HepG2 (cell line): ENCODE results near the gene NUDT22. TPM values are rescaled to one million over a fixed set of nuclear protein-coding genes. Genes with fewer than 3 reads are reported as not detected.

Experiments
- ATAC-seq: fragments of 200-7000 bp; cut with Tn5 transposase; 3 replicates; pipeline ENCODE4 v1.9.1; 2020; ENCODE audit warnings: mild to moderate bottlenecking, moderate library complexity
- BruUV-seq: library from RNA; stranded (reverse); fragments of 400-500 nt; replicated peaks from 2 replicates; lab custom pipeline; 2021; lab: Mats Ljungman, UMichigan
- CTCF ChIA-PET: fragments of 300-600 bp; formaldehyde crosslinking; extraction: SDS; loops from one replicate; lab custom pipeline; 2021; ENCODE audit warnings: low total read pairs, inconsistent platforms, low intra/inter-chr PET ratio; lab: Yijun Ruan, JAX
- POLR2A ChIA-PET: fragments of 350-600 bp; sonication (Branson Sonifier 250); formaldehyde crosslinking; loops from one replicate; lab custom pipeline; 2020; ENCODE audit warnings: antibody characterized with exemption, inconsistent platforms; lab: Yijun Ruan, JAX
- DNase-seq: peaks from one replicate; pipeline ENCODE4 v3.0.0-alpha.2; 2015; ENCODE audit warnings: low spot score
- FAIRE-seq: peaks from 3 replicates; lab custom pipeline; 2011; peaks lifted over from hg19 to GRCh38; lab: Jason Lieb, UNC
- H2AFZ ChIP-seq: one replicate; pipeline ENCODE4 v1.6.1; 2011; ENCODE audit warnings: low read length, inconsistent platforms
- H3K27ac ChIP-seq: fragments of 300-600 bp; 3 replicates; pipeline ENCODE4 v1.8.0; 2011; ENCODE audit warnings: mixed run types, mild to moderate bottlenecking, mixed read lengths, low read length, inconsistent platforms; ENCODE audit not compliant: insufficient read depth; ENCODE audit errors: extremely low read length
- H3K27me3 ChIP-seq, 2 experiments: fragments of 200-600 bp in 1 of 2; 2 replicates in 1 of 2; 3 replicates in 1 of 2; pipeline versions ENCODE4 v1.6.0 to v1.8.0; 2011; ENCODE audit warnings: low read length in 2 of 2, mild to moderate bottlenecking in 2 of 2, moderate library complexity in 2 of 2, inconsistent platforms in 1 of 2; ENCODE audit not compliant: insufficient read depth in 2 of 2, control insufficient read depth in 1 of 2
- H3K36me3 ChIP-seq, 2 experiments: fragments of 200-600 bp in 1 of 2; replicated peaks in 1 of 2; 2 replicates in 1 of 2; 3 replicates in 1 of 2; pipeline versions ENCODE4 v1.5.1 to v1.8.0; 2011; ENCODE audit warnings: low read length in 2 of 2, inconsistent platforms in 1 of 2; ENCODE audit not compliant: insufficient read depth in 2 of 2, control insufficient read depth in 1 of 2
- H3K4me1 ChIP-seq: 2 replicates; pipeline ENCODE4 v1.5.1; 2012; ENCODE audit warnings: low read length, inconsistent platforms; ENCODE audit not compliant: insufficient read depth
- H3K4me2 ChIP-seq: 2 replicates; pipeline ENCODE4 v1.6.0; 2011; ENCODE audit warnings: low read depth, low read length, inconsistent platforms
- H3K4me3 ChIP-seq, 3 experiments: fragments of 200-600 bp in 1 of 3; sonication (generic), shearing (Covaris generic) in 1 of 3; replicated peaks in 1 of 3; 2 replicates each; pipeline ENCODE4 v1.5.1; 2011 to 2016; ENCODE audit warnings: low read length in 3 of 3, inconsistent platforms in 2 of 3, low read depth in 2 of 3, mild to moderate bottlenecking in 2 of 3, control low read depth in 1 of 3, mixed read lengths in 1 of 3; ENCODE audit not compliant: insufficient read depth in 1 of 3
- H3K79me2 ChIP-seq: one replicate; pipeline ENCODE4 v1.6.1; 2011; ENCODE audit warnings: low read length, inconsistent platforms; ENCODE audit not compliant: insufficient read depth
- H3K9ac ChIP-seq: 2 replicates; pipeline ENCODE4 v1.6.0; 2011; ENCODE audit warnings: mild to moderate bottlenecking, low read depth, low read length, inconsistent platforms; ENCODE audit not compliant: insufficient read depth
- H3K9me3 ChIP-seq: 2 replicates; pipeline ENCODE4 v1.5.1; 2012; ENCODE audit warnings: mild to moderate bottlenecking, low read length
- H4K20me1 ChIP-seq: 2 replicates; pipeline ENCODE4 v1.6.0; 2011; ENCODE audit warnings: inconsistent platforms, mild to moderate bottlenecking, low read length, moderate library complexity; ENCODE audit not compliant: insufficient read depth
- FOXJ3 ChIP-seq: sonication (generic); formaldehyde crosslinking; IDR thresholded peaks from 2 replicates; pipeline ENCODE4 v1.4.0; 2020; ENCODE audit warnings: missing genetic modification reagents, mild to moderate bottlenecking, borderline replicate concordance
- MED1 ChIP-seq: sonication (generic); formaldehyde crosslinking; IDR thresholded peaks from 2 replicates; pipeline ENCODE4 v1.4.0; 2020; ENCODE audit warnings: missing genetic modification reagents
- ZC3H13 ChIP-seq: sonication (generic); formaldehyde crosslinking; IDR thresholded peaks from 2 replicates; pipeline ENCODE4 v1.8.1; 2023; ENCODE audit warnings: mild to moderate bottlenecking, missing genetic modification reagents, moderate library complexity
- ZMYM4 ChIP-seq: sonication (generic); formaldehyde crosslinking; IDR thresholded peaks from 2 replicates; pipeline ENCODE4 v1.8.1; 2023; ENCODE audit warnings: mild to moderate bottlenecking, missing genetic modification reagents
- ZNF10 ChIP-seq: sonication (generic); formaldehyde crosslinking; IDR thresholded peaks from 2 replicates; pipeline ENCODE4 v1.4.0; 2020; ENCODE audit warnings: mild to moderate bottlenecking, low read depth, missing genetic modification reagents, borderline replicate concordance
- ZNF607 ChIP-seq: sonication (generic); formaldehyde crosslinking; IDR thresholded peaks from 2 replicates; pipeline ENCODE4 v1.5.1; 2020; ENCODE audit warnings: missing genetic modification reagents, mild to moderate bottlenecking, borderline replicate concordance
- ZNF619 ChIP-seq: sonication (generic); formaldehyde crosslinking; IDR thresholded peaks from 2 replicates; pipeline ENCODE4 v1.4.0; 2020; ENCODE audit warnings: mild to moderate bottlenecking, missing genetic modification reagents
- ZNF839 ChIP-seq: sonication (generic); formaldehyde crosslinking; IDR thresholded peaks from 2 replicates; pipeline ENCODE4 v1.4.0; 2020; ENCODE audit warnings: missing genetic modification reagents, mild to moderate bottlenecking, borderline replicate concordance
- WGBS: methylation state at CpG from one replicate; pipeline ENCODE4 v1.1.6; 2017; ENCODE audit warnings: low lambda C conversion rate; 5-methylcytosine and 5-hydroxymethylcytosine counted together
- in situ Hi-C: cut with HindIII; loops from 2 replicates; pipeline ENCODE4 v1.10.0; 2017; ENCODE audit warnings: low pct_unique_long_range_greater_than_20kb; ENCODE audit not compliant: extremely low pct_ligation_motif_present
- intact Hi-C: fragments of 100-400 bp; cut with micrococcal nuclease; formaldehyde crosslinking; loops from one replicate; pipeline ENCODE4 v1.10.0; 2022; ENCODE audit not compliant: unreplicated experiment
- polyA plus RNA-seq, 8 experiments: library from polyadenylated mRNA; depleted of rRNA in 3 of 8; stranded (reverse) in 7 of 8; unstranded in 1 of 8; fragments of >200 nt; fragmentation: Illumina TruSeq in 4 of 8; extraction: Trizol in 4 of 8; gene quantifications; 2 replicates each; pipeline versions ENCODE4 v1.2.1 to v1.2.3, GENCODE V29; 2011 to 2016; ENCODE audit warnings: low read depth in 4 of 8, missing spikeins in 1 of 8, mixed read lengths in 1 of 8; ENCODE audit not compliant: insufficient read depth in 1 of 8
- total RNA-seq, 5 experiments: library from RNA; depleted of rRNA; stranded (reverse); fragments of >200 nt; fragmentation: Illumina TruSeq; extraction: Trizol; gene quantifications; 2 replicates each; pipeline ENCODE4 v1.2.3, GENCODE V29; 2016; ENCODE audit warnings: low read depth in 1 of 5
- TF ChIP-seq, protein P1 (sequence below): sonication (generic); formaldehyde crosslinking; IDR thresholded peaks from 2 replicates; pipeline ENCODE4 v1.8.0; 2022; ENCODE audit warnings: mild to moderate bottlenecking, missing genetic modification reagents, moderate library complexity

Gene NUDT22
- total and polyA plus RNA-seq, 2 of the 13 experiments (the other 11 are each of a cell fraction or from before 2014, with no cell fraction given) = 33.5 to 39.8 TPM

DNA sequence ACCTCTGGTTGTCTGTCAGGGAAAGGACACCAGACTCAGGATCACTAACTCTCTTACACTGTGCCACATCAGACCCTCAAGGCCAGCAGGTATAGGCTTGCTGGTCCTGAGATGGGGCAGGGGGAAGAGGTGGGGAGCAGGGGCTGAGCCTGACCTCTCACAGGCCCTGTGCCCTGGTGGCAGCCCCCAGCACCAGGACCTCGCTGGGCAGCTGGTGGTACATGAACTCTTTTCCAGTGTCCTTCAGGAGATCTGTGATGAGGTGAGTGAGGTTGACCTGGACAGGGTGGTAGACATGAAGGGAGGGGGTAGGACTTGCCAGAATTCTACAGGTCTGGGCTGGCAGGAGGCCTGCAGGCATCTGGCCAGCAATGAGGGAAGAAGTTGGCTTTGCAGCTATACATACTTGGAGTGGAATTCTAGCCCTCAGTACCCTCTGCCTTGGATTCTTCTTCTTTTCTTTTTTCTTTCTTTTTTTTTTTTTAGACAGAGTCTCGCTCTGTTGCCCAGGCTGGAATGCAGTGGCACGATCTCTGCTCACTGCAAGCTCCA lies 1.4 kb downstream of the NUDT22 start:
- TF ChIP-seq, protein P1, sequence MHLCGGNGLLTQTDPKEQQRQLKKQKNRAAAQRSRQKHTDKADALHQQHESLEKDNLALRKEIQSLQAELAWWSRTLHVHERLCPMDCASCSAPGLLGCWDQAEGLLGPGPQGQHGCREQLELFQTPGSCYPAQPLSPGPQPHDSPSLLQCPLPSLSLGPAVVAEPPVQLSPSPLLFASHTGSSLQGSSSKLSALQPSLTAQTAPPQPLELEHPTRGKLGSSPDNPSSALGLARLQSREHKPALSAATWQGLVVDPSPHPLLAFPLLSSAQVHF = peak; percentile 6; the same call in 1 of the 2 replicates
- TF ChIP-seq MED1 (CRISPR knock-in tag) = no peak
- H3K4me1 ChIP-seq = peaks cover 49% of the 10 kb centered on the region
- no peaks in the 10 kb centered on the region for H3K79me2 ChIP-seq
- no TSS peak for BruUV-seq
- no peak overlapping the region for H3K27ac ChIP-seq
- whole genome bisulfite sequencing = 84% methylated on average over 3 of the region's 3 CpGs
- H2AFZ ChIP-seq = no peak overlapping the region
- H3K4me2 ChIP-seq = peak overlapping the region; percentile 96
- ATAC-seq (no peak), FAIRE-seq (no peak), DNase-seq (no peak)
- H4K20me1 ChIP-seq = no peaks in the 10 kb centered on the region
- no peaks in the 10 kb centered on the region for H3K9me3 ChIP-seq
- peak overlapping the region; percentile 77 for H3K9ac ChIP-seq
- in situ Hi-C loops = no loop called here
- intact Hi-C loops = no loop called here
- peaks cover 0 to 3% of the 10 kb centered on the region in 2 experiments; a peak in 2 of 5 replicates for H3K36me3 ChIP-seq
- POLR2A ChIA-PET = interaction anchor here (0.8 to 3.3 kb wide), 7 partner anchors 10 to 78 kb away, joined by 3 to 27 read pairs (median 18); partner anchors contain the start of genes ESRRA, PPP1R14B and STIP1
- H3K4me3 ChIP-seq = peak overlapping the region; percentile 78 to 96 (median 82)
- H3K27me3 ChIP-seq = no peaks in the 10 kb centered on the region
- CTCF ChIA-PET = no interaction called here

DNA sequence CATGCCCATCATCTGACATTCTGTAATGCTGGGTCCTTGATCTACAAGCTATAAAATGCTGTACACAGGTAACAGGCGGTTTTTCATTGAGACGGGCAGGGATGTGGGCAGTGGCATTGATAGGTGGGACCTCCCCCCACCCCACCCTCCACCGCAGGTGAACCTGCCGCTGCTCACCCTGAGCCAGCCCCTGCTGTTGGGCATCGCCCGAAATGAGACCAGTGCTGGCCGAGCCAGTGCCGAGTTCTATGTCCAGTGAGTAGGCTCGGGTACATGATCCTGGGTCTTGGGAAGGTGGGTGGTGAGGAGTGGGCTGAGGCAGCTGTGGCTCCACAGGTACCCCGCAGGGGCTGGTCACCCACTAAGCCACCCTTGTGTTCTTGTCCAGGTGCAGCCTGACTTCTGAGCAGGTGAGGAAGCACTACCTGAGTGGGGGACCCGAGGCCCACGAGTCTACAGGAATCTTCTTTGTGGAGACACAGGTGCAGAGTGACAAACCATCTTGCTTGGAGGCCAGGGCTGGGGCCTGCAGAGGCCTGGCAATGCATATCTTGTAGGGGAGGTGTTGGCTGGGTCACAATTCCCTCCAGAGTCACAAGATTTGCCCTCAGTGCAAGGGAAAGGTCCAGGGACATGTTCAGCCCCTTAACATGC lies 3.1 kb downstream of the NUDT22 start:
- intact Hi-C loops = no loop called here

More for the DNA sequence above, 3.1 kb downstream of the NUDT22 start:
- ATAC-seq = no peak
- BruUV-seq = no TSS peak
- no peaks in the 10 kb centered on the region for H3K36me3 ChIP-seq
- ChIA-PET CTCF (no interaction called here), POLR2A (interaction anchor here (1.3 kb wide), 1 partner anchor 12 kb away, joined by 6 read pairs; the partner anchor contains the start of gene FKBP2)
- TF ChIP-seq ZMYM4 (CRISPR knock-in tag) (no peak), FOXJ3 (CRISPR knock-in tag) (no peak), ZNF619 (0 out of 2 replicates have a peak, but pooled peaks have one; percentile 49), ZC3H13 (CRISPR knock-in tag) (0 out of 2 replicates have a peak, but pooled peaks have one; percentile 46), ZNF10 (0 out of 2 replicates have a peak, but pooled peaks have one; percentile 21), ZNF839 (CRISPR knock-in tag) (peak; percentile 39; the same call in 1 of the 2 replicates), ZNF607 (CRISPR knock-in tag) (no peak)
- H4K20me1 ChIP-seq = no peaks in the 10 kb centered on the region
- H3K27me3 ChIP-seq = no peaks in the 10 kb centered on the region
- H3K79me2 ChIP-seq = no peaks in the 10 kb centered on the region
- H3K4me3 ChIP-seq = peak overlapping the region in 2 of 3 experiments; percentile 94 to 96; a peak in 2 of 6 replicates
- no peak for FAIRE-seq
- peak overlapping the region; percentile 75 for H3K27ac ChIP-seq
- H3K9me3 ChIP-seq = no peaks in the 10 kb centered on the region
- 96% methylated on average over 9 of the region's 12 CpGs for WGBS
- H3K4me2 ChIP-seq = peak overlapping the region; percentile 88
- in situ Hi-C loops = no loop called here
- DNase-seq = no peak
- peaks cover 64% of the 10 kb centered on the region for H3K4me1 ChIP-seq
- H2AFZ ChIP-seq = no peak overlapping the region
- peak overlapping the region; percentile 51; the same call in 1 of the 2 replicates for H3K9ac ChIP-seq
